Eye (tissue), 1 donor: ENCODE results near the gene ZNF135.

Experiments
- DNase-seq: peaks from one replicate; pipeline ENCODE4 v3.0.0-alpha.2; 2015

The ZNF135 gene

DNA sequence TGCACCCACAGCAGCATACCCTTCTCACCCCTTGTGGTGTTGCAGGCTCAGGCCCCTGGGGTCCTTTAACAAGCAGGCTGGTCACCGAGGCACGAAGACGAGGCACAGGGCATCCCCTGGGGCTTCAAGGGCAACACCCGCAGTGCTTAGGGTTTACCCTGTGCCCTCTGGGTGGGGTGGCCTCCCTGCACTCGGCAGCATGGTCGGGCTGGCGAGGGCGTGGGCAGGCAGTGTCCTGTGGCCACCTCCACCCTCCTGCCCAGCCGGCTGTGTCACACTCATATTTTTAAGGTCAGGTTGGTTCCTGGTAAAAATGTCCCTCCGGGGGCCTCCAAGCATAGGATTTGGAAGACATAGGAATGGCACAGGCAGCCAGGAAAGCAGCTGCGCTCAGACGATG is 11.4 kb upstream of the ZNF135 start:
- no peak for DNase-seq

DNA sequence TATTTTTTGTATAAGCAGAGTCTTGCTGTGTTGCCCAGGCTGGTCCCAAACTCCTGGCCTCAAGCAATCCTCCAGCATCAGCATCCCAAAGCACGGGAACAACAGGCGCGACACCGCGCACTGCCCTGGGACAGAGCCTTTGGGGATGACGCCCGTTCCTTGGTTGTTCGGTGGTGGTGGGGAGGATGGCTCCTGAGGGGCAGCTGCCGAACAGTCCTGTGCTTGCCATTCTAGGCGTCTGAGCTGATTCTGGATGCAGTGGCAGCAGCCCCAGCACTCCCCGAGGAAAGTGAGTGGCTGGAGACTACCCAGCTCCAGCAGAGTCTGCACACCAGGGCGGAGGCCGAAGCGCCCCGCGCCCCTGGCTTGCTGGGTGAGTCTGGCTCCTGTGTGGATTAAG is 6.8 kb upstream of the ZNF135 start:
- no peak for DNase-seq

DNA sequence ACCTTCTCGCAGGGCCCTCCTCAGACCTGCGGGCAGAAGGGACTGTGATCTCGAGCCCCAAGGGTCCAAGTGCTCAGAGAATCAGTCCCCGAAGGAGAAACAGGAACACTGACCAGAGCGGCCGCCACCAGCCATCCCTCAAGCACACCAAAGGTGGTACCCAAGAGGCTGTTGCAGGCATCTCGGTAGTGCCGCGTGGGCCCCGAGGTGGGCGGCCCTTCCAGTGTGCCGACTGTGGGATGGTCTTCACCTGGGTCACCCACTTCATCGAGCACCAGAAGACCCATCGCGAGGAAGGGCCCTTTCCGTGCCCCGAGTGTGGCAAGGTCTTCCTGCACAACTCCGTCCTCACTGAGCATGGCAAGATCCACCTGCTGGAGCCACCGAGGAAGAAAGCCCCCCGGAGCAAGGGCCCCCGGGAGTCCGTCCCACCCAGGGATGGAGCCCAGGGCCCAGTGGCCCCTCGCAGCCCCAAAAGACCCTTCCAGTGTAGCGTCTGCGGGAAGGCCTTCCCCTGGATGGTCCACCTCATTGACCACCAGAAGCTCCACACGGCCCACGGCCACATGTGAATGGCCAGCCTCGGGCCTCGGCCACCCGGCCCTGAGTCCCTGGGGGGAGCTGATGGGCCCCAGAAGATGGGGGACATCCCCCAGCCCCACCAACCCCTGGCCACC is 5.5 kb upstream of the ZNF135 start:
- no peak for DNase-seq

DNA sequence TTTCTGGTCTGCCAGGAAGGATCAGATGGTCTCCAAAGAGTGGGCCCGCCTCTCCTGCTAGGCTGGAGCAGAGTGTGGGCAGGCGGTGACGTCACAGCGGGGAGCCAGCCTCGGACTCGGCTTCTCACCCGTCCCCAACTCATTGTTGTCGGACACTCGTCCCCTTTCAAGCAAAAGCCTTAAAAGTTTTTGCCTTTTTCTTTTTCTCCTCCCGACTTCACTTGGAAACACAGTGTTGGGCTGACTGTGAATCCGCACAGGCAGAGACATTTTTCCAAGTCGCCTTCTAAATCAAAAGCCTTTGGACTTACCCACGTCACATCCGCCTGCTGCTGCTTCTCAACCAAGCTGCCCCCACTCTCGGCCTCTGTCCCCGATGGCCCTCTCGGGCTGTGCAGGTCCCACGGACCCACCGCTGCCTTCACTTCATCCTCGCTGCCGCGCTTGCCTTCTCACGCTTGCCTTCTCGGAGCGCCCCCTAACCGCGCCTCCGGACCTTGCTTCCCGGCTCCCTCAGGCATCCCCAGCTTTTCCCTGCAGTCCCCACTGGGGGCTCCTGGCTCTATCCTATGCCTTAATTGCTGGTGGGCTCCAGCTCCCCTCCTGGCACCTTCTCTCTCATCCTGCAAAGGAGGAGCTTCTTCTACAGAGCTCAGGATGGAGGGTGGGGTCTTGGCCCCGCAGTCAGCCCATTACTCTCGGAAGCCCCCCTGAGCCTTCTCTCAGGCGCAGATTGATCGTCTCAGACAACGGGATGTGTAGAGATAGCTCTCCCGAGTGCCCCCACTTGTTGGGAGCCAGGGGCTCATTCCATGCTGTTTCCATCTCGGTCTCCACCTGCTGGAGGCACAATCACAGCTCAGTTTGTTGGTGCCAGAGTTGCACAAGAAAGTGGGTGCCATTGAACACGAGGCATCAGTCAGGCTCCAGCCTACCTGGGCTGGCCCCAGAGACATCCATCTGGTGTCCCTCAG is 3.9 kb upstream of the ZNF135 start:
- DNase-seq: peak; percentile 88

DNA sequence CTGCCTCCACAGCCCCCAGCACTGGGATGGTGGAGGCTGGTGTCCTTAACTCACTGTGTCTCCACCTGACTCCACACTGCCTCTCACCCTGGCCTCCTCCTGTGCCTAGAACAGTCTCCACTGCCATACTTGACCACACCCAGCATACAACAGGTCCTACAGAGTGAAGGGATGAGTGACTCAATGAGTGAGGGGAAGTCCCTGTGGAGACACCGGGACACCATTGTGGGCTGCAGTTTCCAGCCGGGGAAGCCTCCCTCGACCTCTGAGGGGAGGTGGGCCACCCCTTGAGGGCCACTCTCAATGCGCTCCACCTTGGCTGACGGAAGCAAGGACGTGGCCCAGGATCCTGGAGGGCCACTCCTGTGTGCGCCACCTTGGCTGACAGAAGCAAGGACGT is 2.8 kb upstream of the ZNF135 start:
- no peak for DNase-seq

DNA sequence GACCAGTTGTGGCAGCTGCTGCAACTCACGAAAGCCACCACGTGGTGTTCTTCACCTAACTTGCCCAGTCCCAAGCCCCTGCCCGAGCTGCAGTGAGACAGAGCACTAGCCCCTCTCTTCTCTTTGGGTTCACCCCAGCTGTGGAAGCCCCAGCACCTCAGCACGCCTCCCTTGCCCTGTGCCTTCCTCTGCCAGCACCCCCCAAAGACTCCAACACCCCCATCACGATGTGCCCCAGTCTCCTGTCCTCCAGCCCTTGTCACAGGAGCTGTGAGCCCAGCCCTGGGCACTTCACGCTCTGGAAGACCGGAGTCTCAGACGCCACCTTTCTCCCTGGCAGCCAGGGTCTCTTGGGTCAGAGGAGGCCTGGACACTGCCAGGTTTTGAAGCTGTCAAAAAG is 2.2 kb upstream of the ZNF135 start:
- no peak for DNase-seq

DNA sequence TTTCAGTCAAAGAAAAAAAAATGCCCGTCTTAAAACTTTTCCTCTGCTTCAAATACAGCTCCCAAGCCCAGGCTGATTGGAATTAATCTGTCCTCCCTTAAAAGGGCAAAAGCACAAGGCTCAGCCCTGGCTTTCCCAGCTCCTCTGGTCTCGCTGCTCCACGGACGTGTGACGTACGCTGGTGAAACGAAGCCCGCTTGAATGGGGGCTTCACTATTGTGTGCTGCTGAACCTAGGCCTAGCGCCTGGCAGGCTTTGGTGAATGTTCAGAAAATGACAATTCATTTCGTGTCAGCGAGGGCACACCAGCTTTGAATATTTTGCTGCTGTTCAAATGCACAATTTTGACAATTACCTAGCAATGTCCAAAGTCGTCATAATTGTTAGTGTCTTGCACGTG is 615 bp upstream of the ZNF135 start:
- no peak for DNase-seq

DNA sequence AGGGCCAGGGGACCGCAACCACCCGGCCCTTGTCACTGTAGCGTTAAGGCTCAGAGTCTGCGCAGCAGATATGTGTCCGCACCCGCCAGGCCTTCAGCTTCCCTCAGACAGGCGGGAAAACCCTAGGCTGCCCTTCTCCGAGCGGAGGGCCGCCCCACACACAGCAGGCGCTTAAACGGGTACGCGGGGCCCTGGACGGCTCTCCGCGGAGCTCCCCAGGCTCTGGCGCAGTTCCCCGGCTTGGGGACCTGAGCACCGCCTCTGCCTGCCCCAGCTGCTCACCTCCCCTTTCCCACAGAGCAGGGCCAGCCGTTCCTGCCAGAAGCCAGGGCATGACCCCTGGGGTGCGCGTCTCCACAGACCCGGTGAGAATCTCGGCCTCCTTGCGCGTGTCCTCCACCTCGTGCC is 593 bp downstream of the ZNF135 start:
- no peak for DNase-seq

DNA sequence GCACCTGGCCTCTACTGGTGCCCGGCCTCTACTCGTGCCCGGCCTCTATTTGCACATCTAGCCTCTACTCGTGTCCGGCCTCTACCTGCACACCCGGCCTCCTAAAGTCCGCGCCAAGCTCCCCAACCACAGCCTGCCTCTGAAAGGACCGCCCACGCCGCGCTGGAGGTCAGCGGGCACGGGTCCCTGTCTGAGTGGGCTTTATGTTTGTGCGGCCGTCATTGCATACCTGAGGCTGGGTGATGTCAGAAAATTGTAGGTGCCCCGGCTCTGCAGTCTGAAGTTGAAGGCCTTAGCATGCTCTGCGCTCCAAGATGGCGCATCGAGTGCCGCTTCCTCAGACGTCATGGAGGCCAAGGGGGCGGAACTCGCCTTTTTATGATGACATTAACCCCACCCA is 1.1 kb downstream of the ZNF135 start:
- DNase-seq: no peak

DNA sequence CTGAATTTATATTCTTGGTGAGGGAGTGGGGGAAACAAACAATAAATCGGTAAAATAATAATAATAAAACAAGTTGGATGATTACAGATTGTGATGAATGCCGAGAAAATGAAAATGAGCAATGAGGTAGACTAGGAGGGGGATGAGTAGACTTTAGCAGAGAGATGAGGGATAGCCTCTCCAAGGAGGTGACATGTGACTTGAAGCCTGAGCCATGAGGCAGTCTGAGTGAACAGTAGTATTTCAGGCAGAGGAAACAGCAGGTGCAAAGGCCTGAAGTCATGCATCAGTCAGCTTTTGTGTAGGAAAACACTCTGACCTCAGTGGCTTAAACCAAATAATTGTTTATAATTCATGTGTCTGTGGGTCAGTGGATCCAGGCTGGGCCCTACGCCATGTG is 4.6 kb downstream of the ZNF135 start:
- DNase-seq: no peak

DNA sequence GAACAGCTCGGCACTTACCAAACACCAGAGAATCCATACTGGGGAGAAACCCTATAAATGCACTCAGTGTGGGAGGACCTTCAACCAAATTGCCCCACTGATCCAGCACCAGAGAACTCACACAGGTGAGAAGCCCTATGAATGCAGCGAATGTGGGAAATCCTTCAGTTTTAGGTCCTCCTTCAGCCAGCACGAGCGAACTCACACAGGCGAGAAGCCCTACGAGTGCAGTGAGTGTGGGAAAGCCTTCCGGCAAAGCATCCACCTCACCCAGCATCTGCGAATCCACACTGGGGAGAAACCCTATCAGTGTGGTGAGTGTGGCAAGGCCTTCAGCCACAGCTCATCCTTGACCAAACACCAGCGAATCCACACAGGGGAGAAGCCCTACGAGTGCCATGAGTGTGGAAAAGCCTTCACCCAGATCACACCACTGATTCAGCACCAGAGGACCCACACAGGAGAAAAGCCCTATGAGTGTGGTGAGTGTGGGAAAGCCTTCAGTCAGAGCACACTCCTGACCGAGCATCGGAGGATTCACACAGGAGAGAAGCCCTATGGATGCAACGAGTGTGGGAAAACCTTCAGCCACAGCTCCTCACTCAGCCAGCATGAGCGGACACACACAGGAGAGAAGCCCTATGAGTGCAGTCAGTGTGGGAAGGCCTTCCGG is 8.3 kb downstream of the ZNF135 start:
- DNase-seq: no peak

DNA sequence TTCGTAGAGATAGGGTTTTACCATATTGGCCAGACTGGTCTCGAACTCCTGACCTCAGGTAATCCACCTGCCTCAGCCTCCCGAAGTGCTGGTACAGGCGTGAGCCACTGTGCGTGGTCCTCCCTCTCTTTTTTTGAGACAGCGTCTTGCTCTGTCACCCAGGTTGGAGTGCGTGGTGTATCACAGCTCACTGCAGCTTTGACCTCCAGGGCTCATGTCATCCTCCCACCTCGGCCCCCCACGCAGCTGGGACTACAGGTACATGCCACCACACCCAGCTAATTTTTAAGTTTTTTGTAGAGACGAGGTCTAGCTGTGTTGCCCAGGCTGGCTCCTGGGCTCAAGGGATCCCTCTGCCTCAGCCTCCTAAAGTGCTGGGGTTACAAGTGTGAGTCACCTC is 20.7 kb downstream of the ZNF135 start:
- no peak for DNase-seq

DNA sequence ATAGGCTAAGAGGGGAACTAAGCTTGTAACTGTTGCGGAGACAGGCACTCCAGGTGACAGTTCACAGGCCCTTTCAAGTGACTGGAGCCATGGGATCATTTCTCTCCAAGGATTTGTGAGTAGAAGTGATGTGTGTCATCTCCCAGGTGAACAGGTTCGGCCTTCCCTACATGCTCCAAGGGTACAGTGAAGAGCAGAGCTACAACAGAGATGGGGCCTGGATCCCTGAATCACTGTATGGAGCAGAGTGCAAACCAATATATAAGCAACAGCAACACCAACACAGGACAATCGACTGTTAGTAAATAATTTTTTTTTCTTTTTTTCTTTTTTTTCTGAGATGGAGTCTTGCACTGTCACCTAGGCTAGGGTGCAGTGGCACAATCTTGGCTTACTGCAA is 23.9 kb downstream of the ZNF135 start:
- DNase-seq: peak; percentile 50

DNA sequence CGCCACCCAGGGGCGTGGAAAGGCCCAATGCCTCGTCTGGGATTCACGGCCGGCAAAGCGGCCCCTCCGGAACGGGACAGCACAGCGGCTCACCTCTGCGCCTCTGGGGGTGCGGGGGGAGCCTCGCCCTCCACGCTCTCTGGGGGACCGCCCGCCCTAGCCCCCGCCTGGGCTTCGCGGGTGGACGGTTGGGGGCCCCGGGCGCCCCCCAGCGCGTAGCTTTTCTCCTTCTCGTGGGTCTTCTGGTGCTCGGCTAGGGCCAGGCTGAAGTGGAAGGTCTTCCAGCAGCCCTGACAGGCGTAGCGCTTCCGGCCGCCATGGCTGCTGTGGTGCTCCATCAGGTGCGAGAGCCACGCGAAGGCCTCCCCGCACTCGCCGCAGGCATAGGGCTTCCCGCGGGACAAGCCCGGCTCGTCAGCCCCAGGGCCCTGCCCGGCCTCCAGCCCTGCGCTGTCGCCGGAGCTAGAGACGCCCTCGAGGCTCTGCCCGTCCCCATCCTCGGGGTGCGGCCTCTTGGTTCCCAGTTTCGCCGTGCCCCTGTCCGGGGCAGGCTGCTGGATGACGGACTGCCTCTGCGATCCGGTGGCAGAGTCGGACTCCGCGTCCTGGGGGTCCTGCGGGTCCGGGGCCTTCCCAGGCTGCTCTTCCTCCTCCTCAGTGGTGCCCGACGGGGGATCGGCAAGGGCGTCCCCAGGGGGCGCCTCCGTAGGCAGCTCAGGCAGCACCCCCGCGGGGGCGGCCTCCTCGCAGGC is 25.7 kb downstream of the ZNF135 start:
- DNase-seq: no peak

DNA sequence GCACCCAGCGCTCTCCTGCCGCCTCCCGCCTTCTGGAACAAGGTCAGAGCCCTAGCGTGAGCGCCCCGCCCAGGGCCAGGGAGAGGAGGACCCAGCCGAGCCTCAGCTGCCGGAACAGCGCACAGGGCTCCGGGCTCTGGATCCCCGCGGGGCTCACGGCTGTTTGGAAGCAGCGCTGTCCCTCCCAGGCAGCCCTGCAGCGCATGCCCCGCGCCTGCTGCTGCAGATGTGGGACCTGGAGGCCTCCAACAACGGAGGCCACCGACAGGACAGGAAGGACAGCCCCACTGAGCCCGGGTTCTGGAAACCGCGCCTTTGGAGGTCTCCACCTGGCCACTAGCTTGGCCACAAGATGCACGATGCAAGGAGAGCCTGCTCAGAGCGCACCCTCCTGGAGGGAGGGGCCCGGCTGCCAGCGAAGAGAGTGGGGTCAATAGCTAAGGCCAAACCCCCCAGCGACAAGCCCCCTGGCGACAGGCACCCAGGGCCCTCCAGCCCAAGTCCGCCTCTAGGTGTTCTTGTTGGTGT is 26.3 kb downstream of the ZNF135 start:
- no peak for DNase-seq

DNA sequence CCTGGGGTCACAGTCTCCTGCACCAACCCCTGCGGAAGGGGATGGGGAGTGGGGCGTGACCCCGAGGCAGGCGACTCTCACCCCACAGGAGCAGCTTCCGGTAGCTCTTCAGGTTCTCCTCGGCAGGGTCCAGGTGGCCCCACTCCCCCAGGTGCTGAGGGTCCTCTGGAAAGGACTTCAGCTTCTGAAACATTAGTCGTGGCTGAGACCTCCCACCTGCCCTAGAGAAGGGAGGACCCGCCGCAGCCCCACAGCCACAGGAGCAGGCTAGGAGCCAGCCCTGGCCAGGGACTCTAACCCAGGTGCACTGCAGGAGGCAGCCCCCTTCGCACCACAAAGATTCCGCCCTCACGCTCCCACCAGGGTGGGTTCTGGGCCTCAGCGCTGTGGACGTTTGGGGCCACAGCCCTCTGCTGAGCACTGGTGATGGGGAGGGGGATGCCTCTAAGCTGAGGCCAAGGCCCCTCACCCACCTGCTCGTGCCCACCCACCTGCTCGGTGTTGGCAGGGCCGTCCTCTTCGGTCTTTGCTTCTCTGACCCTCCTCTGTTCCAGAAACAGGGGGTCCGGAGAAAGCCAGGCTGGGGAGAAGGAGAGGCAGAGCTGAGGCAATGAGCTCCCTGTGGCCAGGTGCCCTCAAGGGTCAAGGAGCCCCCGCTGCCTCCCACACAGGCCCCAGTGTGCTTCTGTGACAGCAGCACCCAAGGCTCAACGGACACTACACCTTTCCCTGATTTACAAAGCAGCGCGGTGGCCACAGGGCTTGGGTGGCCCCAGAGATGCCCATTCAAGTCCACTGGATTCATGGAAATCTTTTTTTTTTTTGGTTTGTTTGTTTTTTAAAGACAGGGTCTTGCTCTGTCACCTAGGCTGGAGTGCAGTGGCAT is 28.0 kb downstream of the ZNF135 start:
- DNase-seq: no peak

DNA sequence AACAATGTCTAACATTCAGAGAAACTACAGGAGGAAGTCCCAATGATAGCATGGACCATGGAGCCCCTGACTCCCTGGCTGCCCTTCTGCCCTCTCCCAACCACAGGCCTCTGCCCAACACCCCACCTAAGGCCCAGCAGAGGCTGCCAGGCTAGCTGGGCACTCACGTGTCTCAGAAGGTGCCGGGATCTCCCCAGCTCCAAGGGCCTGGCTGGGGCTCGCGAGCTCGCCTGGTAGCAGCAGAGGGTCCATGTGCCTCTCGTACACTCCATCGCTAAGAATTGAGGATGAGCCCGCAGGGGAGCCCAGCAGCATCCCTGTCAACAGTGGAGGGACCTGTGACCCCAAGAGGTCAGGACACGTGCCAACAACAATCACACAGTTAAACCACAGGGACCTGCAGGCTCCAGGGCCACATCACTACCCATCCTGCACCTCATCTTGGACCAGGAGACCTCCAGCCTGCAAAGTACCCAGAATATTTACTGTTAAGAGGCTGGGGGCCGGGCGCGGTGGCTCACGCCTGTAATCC is 29.5 kb downstream of the ZNF135 start:
- DNase-seq: no peak

DNA sequence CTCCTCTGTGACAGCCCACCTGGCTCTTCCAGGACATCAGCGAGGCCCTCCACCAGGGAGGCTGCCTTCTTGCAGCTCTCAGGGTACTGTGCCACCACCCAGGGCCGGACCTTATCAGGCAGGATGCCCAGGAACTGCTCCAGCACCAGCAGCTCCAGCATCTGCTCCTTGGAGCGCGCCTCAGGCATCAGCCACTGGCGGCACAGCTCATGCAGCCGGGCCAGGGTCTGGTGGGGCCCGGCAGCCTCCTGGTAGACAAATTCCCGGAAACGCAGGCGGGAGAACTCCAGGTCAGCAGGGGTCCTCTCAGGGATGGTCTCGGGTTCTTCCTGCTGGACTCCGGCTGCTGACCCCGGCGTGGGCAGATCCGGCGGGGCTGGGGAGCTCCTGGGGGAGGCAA is 30.8 kb downstream of the ZNF135 start:
- no peak for DNase-seq

DNA sequence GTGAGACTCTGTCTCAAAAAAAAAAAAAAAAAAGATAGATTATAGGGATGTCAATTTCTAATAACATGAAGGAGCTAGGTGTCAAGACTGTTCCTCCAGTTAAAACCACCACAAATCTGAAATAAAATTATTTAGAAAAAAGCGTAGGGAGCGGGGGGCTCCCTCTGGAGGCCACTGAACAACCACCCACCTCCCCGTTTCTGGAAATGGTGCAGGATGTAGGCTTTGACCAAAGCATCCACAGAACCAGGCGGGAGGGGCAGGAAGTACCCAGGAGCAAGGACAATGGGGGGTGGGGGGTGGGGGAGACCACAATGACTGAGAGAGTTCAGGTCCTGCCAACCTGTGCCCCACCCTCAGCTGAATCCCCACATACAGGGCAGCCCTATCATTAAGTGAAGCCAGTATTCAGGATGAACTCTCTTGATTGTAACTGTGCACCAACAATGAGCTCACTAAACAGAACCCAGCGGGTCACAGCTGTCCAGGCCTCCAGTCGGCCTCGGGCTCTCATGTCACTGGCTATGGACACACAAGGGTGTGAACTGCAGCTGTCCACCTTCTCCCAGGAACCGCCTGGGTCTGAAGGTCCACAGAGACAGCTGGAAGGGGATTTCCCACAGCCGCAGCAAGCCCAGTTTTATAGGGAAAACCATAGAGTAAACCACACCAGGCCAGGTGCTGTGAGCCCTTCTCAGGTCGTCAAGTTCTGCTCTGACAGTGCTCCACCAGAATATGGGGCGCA is 32.3 kb downstream of the ZNF135 start:
- no peak for DNase-seq

DNA sequence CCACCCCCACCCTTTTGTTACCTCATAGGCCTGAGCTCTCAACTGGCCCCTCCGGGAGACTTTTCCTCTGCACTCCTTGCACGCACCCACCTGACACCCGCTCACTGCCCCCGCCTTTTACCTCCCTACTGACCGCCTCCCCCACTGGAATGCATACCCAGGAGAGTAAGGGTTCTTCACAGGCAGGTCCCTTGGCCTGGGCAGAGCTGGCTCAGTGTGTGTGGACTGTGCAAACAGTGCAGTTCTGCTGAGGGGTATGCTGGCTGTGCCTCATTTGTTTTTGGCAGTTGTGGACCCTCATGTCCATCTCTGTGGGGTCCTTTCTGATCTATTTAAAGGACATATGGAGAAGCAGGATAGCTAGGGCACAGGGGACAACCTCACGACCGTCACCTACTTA is 34.0 kb downstream of the ZNF135 start:
- no peak for DNase-seq

DNA sequence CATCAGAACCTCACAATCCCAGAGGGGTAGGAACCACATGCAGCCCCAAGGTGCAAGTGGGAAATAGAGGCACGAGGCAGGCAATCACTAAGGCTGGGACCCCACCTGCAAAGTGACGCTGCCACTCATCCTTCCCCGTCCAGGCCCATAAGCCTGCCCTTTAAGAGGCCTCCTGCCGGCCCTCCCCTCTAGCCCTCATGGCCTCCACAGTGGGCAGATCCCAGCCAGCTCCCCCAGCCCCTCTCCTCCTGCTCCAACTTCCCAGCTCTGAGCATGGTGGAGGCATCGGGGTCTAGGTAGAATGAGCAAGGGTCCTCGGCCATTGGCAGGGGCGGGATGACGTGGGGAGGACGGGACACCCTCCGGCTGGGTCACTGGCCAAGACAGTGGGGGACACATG is 36.2 kb downstream of the ZNF135 start:
- no peak for DNase-seq
